K562 (cell line): ENCODE results near the gene ELP5. TPM values are rescaled to one million over a fixed set of nuclear protein-coding genes. Genes with fewer than 3 reads are reported as not detected.

Experiments used
- BCLAF1 ChIP-seq, 2 experiments: fragments of 450-650 bp in 1 of 2; IDR thresholded peaks; 2 replicates each; pipeline ENCODE4 v1.6.1; 2011 to 2017; ENCODE audit warnings: low read depth in 2 of 2, antibody characterized with exemption in 1 of 2, borderline replicate concordance in 1 of 2, low read length in 1 of 2, mild to moderate bottlenecking in 1 of 2, mixed read lengths in 1 of 2; ENCODE audit not compliant: control insufficient read depth in 1 of 2
- MLLT1 ChIP-seq, 2 experiments: fragments of 450-650 bp; IDR thresholded peaks; 2 replicates each; pipeline ENCODE4 v1.6.1; 2016
- NCOR1 ChIP-seq: fragments of 450-650 bp; IDR thresholded peaks from 2 replicates; pipeline ENCODE4 v1.6.1; 2016; ENCODE audit warnings: mild to moderate bottlenecking, moderate library complexity
- OTX1 ChIP-seq: fragments of 450-650 bp; formaldehyde crosslinking; IDR thresholded peaks from 2 replicates; pipeline ENCODE4 v1.4.0; 2022; ENCODE audit warnings: mild to moderate bottlenecking
- POLR3G ChIP-seq: IDR thresholded peaks from 2 replicates; pipeline ENCODE4 v1.6.1; 2011; ENCODE audit not compliant: insufficient read length, insufficient replicate concordance; ENCODE audit errors: extremely low read depth
- RBM17 ChIP-seq: fragments of 200-400 bp; formaldehyde crosslinking; IDR thresholded peaks from 2 replicates; pipeline ENCODE4 v1.6.1; 2017; ENCODE audit warnings: low read depth, mild to moderate bottlenecking, low read length, borderline replicate concordance
- SLC30A9 ChIP-seq: fragments of 250-450 bp; sonication (Bioruptor Pico); IDR thresholded peaks from 2 replicates; pipeline ENCODE4 v1.8.0; 2022; ENCODE audit warnings: mild to moderate bottlenecking, moderate library complexity
- STAT5B ChIP-seq: fragments of 250-450 bp; sonication (Bioruptor Pico); IDR thresholded peaks from 2 replicates; pipeline ENCODE4 v1.8.0; 2021; ENCODE audit warnings: mild to moderate bottlenecking, inconsistent platforms
- TRIM24 ChIP-seq, 2 experiments: fragments of 450-650 bp; IDR thresholded peaks; 2 replicates each; pipeline ENCODE4 v1.6.1; 2016
- WHSC1 ChIP-seq: IDR thresholded peaks from one replicate; pipeline ENCODE4 v1.6.1; 2012; ENCODE audit warnings: low read length, control low read depth, inconsistent platforms
- ZBTB43 ChIP-seq: sonication (generic); formaldehyde crosslinking; IDR thresholded peaks from 2 replicates; pipeline ENCODE4 v1.8.0; 2023; ENCODE audit warnings: mild to moderate bottlenecking, missing genetic modification reagents
- ZNF384 ChIP-seq: IDR thresholded peaks from 2 replicates; pipeline ENCODE4 v1.6.1; 2012; ENCODE audit warnings: low read depth, low read length, improper control_type of control experiment
- ZNF408 ChIP-seq: fragments of 250-450 bp; sonication (Bioruptor Pico); IDR thresholded peaks from 2 replicates; pipeline ENCODE4 v1.4.0; 2020; ENCODE audit warnings: low read depth, mild to moderate bottlenecking, moderate library complexity
- ZNF41 ChIP-seq: fragments of 250-450 bp; sonication (Bioruptor Pico); conservative IDR thresholded peaks from 2 replicates; pipeline ENCODE4 v1.4.0; 2020; ENCODE audit warnings: mild to moderate bottlenecking
- polyA plus RNA-seq, 8 experiments: library from polyadenylated mRNA; depleted of rRNA in 4 of 8; stranded (reverse) in 5 of 8; unstranded in 3 of 8; fragments of >200 nt; fragmentation: Nextera tagmentation in 2 of 8; fragmentation: Illumina TruSeq in 1 of 8; extraction: Ambion mirVana in 2 of 8; extraction: Trizol in 1 of 8; gene quantifications; 2 replicates each; pipeline versions ENCODE4 v1.2.1 to v1.2.3, GENCODE V29; 2011 to 2014; ENCODE audit warnings: inconsistent platforms in 1 of 8, missing spikeins in 1 of 8
- total RNA-seq, 7 experiments: library from RNA; depleted of rRNA in 6 of 7; stranded (reverse); fragments of >200 nt in 6 of 7; fragmentation: Illumina TruSeq in 2 of 7; extraction: Trizol in 2 of 7; gene quantifications; 2 replicates each; pipeline versions ENCODE4 v1.2.1 to v1.2.3, GENCODE V29; 2011 to 2021; ENCODE audit warnings: low replicate concordance in 1 of 7
- TF ChIP-seq, protein P1 (sequence below): fragments of 450-650 bp; conservative IDR thresholded peaks from 2 replicates; pipeline ENCODE4 v1.6.1; 2016; ENCODE audit warnings: missing genetic modification characterization, low read depth, mild to moderate bottlenecking, missing compliant biosample characterization, moderate library complexity

ELP5 gene
- total and polyA plus RNA-seq, 9 of the 15 experiments (the other 6 are each of a cell fraction or from before 2014, with no cell fraction given), result 25.7 to 77.9 (median 52.9) TPM

DNA sequence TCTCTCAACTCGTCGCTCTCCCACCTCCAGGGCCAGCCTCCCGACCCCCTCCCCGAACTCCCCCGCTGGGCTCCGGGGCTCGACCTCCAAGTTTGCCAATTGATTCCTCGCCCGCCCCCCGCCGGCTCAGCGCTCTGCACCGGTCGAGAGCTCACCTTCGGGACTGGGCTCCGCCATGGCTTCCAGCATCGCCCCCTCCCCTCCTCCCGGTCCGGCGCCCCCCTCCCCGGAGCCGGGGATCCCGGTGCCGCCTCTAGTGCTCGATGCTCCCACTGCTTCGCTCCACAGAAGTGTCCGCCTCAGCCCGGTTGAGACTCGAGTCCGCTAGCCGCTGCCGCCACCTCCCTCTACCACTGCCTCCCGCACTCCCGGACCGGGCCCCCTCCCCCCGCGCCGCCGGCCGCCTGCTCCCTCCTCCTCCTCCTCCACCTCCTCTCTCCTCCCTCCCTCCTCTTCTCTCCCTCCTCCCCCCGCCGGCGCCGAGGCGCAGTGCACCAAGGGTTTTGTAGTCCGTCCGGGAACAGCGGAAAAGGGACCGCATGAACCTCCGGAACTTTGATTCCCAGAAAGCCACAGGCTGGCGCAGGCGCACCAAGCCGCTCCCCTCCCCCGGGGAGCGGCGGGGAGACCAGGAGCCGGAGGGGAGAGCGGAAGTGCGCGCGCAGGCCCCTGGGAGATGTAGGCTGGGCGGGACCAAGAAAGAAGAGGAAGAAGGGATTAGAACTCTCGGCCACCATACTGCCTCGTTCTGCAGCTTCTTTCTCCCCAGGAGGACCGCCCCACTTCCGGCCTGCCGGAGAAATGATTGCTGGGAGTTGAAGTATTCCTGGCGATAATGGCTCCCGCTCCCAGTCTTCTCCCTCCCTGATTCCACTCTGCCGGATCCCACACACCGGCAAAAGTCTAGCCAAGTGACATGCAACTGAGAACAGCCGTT is 12.7 kb upstream of the ELP5 start, which contains the start of gene PHF23 (continued):
- TF ChIP-seq BCLAF1 (IDR thresholded peaks at IDR 0.05; ENCODE audit: borderline replicate concordance in 1 of 2, control insufficient read depth in 1 of 2, low read depth in 2 of 2, low read length in 1 of 2) (no peak), ZNF384 (no peak), NCOR1 (peak; percentile 31; the same call in 1 of the 2 replicates), OTX1 (CRISPR knock-in tag) (0 out of 2 replicates have a peak, but pooled peaks have one; percentile 8), STAT5B (CRISPR knock-in tag) (no peak), TRIM24 (IDR thresholded peaks at IDR 0.05) (peak in 1 of 2 experiments; percentile 3; a peak in 1 of 4 replicates), ZNF408 (CRISPR knock-in tag) (no peak), WHSC1 (no peak), RBM17 (no peak), MLLT1 (IDR thresholded peaks at IDR 0.05) (0 out of 4 replicates have a peak, but pooled peaks of 1 of the 2 experiments have one; percentile 30), POLR3G (no peak), SLC30A9 (CRISPR knock-in tag) (no peak), ZNF41 (CRISPR knock-in tag) (no peak), ZBTB43 (CRISPR knock-in tag) (no peak)
- TF ChIP-seq, protein P1, sequence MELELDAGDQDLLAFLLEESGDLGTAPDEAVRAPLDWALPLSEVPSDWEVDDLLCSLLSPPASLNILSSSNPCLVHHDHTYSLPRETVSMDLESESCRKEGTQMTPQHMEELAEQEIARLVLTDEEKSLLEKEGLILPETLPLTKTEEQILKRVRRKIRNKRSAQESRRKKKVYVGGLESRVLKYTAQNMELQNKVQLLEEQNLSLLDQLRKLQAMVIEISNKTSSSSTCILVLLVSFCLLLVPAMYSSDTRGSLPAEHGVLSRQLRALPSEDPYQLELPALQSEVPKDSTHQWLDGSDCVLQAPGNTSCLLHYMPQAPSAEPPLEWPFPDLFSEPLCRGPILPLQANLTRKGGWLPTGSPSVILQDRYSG (tag), result no peak
